ENCODE results near the gene PTPRN. TPM values are rescaled to one million over a fixed set of nuclear protein-coding genes. Genes with fewer than 3 reads are reported as not detected.

Gene PTPRN
- total RNA-seq, 4 donors from 2014 or later: not detected

Small RNA genes lying within 50 kb of the gene (small RNA-seq; reads per million reads assigned to genes)
- gene AC053503.3 (not detected), gene MIR153-1 (not detected)

Other genes starting within 250 kb of the PTPRN start
- under 1 TPM in 1 of 4 donors, not detected in 3; 0.63 TPM for gene IHH, start 248.5 kb downstream of the PTPRN start, total RNA-seq
- gene NHEJ1, start 148.6 kb downstream of the PTPRN start, total RNA-seq: 10 to 100 TPM; 12.9 to 27.4 (median 17.6) TPM
- gene SLC23A3, start 139.4 kb downstream of the PTPRN start, total RNA-seq: under 1 TPM in 3 of 4 donors, not detected in 1; 0.21 to 0.98 (median 0.30) TPM
- gene CNPPD1, start 132.5 kb downstream of the PTPRN start, total RNA-seq: 10 to 100 TPM; 38.8 to 51.3 (median 49.4) TPM
- 10 to 100 TPM; 45.8 to 59.4 (median 54.3) TPM for gene RETREG2, start 131.1 kb downstream of the PTPRN start, total RNA-seq
- 10 to 100 TPM; 30.3 to 58.8 (median 50.5) TPM for gene ZFAND2B, start 102.6 kb downstream of the PTPRN start, total RNA-seq
- 10 to 100 TPM; 22.7 to 43.2 (median 36.1) TPM for gene ABCB6, start 90.4 kb downstream of the PTPRN start, total RNA-seq
- 10 to 100 TPM; 23.4 to 40.0 (median 30.5) TPM for gene ATG9A, start 79.8 kb downstream of the PTPRN start, total RNA-seq
- gene ANKZF1, start 79.6 kb downstream of the PTPRN start, total RNA-seq: 100 to 1,000 TPM in 2 of 4 donors, 10 to 100 TPM in 2; 84.5 to 106 (median 97.6) TPM
- gene GLB1L, start 64.0 kb downstream of the PTPRN start, total RNA-seq: 10 to 100 TPM in 2 of 4 donors, 1 to 10 TPM in 2; 6.7 to 13.1 (median 9.6) TPM
- gene STK16, start 63.9 kb downstream of the PTPRN start, total RNA-seq: 10 to 100 TPM in 3 of 4 donors, 1 to 10 TPM in 1; 9.6 to 17.7 (median 15.3) TPM
- gene TUBA4B, start 56.2 kb downstream of the PTPRN start, total RNA-seq: not detected
- 10 to 100 TPM in 1 of 4 donors, 1 to 10 TPM in 3; 8.0 to 24.6 (median 9.4) TPM for gene TUBA4A, start 55.5 kb downstream of the PTPRN start, total RNA-seq
- gene DNAJB2, start 30.0 kb downstream of the PTPRN start, total RNA-seq: 100 to 1,000 TPM in 3 of 4 donors, 10 to 100 TPM in 1; 95.7 to 106 (median 102) TPM
- gene RESP18, start 23.3 kb upstream of the PTPRN start, total RNA-seq: not detected
- 10 to 100 TPM; 35.2 to 88.1 (median 52.6) TPM for gene DNPEP, start 78.5 kb upstream of the PTPRN start, total RNA-seq
- gene DES, start 109.0 kb upstream of the PTPRN start, total RNA-seq: 10 to 100 TPM; 20.7 to 50.4 (median 25.0) TPM
- 10 to 100 TPM in 1 of 4 donors, 1 to 10 TPM in 3; 6.7 to 10.2 (median 8.1) TPM for gene SPEG, start 125.4 kb upstream of the PTPRN start, total RNA-seq
- 10 to 100 TPM; 18.8 to 29.7 (median 27.8) TPM for gene GMPPA, start 189.5 kb upstream of the PTPRN start, total RNA-seq
- 1 to 10 TPM in 1 of 4 donors, under 1 TPM in 1, not detected in 2; 0.42 to 3.0 TPM for gene ASIC4, start 205.1 kb upstream of the PTPRN start, total RNA-seq
- 10 to 100 TPM; 51.3 to 91.2 (median 62.9) TPM for gene CHPF, start 234.4 kb upstream of the PTPRN start, total RNA-seq
- gene TMEM198, start 234.6 kb upstream of the PTPRN start, total RNA-seq: 1 to 10 TPM; 1.6 to 2.4 (median 1.9) TPM

Measured in tibial nerve (tissue), 4 donors.